GM19099 (cell line): Measurements from ENCODE around the gene THTPA.

Experiments
- POLR2A ChIP-seq: IDR thresholded peaks from 3 replicates; pipeline ENCODE4 v1.6.1; 2011; ENCODE audit warnings: low read depth; ENCODE audit not compliant: insufficient read length; ENCODE audit errors: extremely low read depth

Gene THTPA

DNA sequence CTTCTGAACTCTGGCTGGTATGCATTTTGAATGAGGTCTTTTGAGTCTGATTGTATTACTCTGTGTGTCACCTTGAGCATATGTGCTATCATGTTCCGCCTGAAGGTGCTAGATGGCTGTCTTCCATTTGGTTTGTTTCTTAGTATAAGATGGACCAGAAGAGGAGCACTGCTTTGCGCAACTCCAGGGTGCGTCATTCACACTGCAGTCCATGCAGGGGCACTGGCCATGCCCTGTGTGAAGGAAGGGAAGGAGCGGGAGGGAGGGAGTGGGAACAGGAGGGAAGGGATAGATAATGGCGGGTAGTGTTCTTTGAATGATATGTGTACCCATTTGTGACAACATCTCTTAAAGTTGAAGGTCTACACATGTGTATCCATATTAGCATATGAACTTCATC, 12.7 kb upstream of the THTPA start:
- TF ChIP-seq POLR2A, result no peak

DNA sequence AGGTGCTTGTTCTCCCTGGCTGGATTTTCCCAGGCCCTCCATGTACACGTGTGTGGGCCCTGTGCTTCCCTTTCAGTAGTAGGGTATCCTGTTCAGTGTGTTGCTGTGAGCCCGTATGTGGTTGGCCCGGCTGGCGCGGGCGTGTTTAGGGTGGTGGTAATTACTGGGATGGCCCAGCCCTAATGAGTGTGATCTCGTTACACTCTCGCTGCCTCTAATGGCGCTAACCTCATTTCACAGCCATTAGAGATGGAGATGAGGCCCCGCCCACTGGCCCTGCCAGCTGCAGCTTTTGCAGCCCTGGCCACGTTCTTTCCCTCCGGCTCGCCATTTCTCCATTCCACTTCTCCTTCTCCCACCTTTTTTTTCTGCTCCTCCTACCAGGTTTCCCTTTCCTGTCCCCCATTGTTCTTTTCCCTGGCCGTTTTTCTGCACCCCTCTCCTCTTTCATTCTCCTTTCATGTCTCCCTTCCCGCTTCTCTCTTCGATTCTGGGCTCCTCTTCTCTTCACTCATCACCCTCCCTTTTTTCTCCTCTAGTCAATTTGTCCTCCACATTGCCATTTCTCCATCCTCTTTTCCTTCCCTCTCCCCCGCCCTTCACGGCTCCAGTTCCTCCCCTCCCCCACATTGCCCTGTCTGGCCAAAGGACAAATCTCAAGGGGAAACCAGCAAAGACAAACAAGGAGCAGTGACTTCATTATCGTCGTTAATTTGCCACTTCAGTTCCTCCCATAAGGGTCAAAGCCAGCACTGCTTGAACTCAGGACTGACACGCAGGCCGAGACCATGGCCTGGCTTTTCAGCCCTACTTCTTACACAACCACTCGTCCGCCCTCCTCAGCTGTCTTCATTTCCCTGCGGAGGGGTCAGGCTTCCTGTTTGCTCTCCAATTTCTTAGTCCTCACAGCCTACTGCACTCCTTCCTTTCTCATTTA, 11.3 kb upstream of the THTPA start:
- no peak for TF ChIP-seq POLR2A

DNA sequence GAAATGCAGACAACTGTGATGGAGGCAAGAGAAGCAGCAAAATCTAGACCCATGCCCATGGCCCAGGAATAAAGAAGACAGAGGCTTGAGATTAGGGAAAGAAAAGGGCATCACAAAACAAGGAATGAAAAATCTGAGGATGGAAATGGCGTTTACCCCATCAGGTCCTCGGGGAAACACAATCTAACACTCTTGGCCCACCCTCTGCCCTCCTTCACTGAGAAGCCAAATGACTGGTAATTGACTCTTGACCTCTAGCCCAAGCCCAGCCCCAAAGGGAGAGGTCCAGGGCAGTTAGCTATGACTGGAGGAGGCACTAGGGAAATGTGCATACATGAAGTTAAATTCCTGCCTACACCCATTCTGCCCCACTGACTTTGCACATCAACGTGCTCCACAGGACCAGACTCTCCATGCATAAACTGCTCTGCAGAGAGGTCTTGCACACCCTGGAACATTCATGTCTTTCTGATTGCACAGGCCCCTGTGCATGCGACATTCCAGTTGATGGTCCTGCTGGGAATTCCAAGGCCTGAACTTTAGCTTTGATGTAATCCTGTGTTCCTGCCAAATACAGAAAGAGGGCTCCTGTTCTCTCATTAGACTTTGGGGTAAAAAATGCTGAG, 10.2 kb upstream of the THTPA start:
- TF ChIP-seq POLR2A, result no peak

DNA sequence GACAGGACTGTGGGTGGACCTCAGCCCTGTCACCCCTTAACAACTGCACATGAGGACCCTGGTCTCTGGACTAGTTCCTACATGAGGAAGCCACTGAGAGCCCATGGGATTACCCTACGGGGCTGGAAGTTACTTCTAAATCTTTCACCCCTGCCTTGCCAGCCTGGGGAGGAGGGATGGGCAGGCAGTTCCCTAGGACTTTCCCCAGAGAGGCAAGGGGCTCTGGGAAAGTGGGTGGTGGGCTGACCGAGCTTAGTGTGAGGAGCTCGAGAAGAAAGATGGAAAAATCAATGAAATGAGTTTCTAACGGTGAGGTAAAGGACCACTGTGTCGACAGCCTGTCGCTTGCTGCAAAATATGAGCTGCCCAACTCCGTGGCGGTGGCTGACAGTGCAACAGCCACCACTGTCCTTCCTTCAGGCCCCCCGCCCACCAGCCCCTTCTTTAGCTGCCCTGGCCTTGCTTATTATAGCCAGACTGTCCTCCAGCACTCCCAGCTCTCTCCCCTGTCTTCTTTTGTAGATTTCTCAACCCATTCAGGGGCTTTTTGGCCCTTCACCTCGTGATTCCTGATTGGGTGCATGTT, 9.5 kb upstream of the THTPA start:
- TF ChIP-seq POLR2A, result no peak

DNA sequence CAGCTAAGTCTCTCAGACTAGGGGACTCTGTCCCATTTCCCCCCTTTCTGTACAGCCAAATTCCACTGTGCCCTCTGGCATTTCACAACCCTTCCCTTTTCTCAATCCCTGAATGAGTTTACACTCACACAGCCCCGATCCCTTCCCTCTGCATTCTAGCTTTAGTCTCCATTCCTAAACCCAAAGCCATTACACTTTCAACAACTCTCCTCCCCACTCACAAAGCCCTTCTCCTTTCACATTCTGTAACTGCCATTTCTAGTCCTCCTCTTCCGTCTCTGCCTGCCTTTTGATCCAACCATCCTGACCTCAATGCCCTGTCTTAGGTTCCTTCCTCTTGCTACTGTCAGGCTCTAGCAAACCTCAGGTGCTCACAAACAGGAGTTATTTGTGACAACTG, 8.1 kb upstream of the THTPA start:
- no peak for TF ChIP-seq POLR2A

DNA sequence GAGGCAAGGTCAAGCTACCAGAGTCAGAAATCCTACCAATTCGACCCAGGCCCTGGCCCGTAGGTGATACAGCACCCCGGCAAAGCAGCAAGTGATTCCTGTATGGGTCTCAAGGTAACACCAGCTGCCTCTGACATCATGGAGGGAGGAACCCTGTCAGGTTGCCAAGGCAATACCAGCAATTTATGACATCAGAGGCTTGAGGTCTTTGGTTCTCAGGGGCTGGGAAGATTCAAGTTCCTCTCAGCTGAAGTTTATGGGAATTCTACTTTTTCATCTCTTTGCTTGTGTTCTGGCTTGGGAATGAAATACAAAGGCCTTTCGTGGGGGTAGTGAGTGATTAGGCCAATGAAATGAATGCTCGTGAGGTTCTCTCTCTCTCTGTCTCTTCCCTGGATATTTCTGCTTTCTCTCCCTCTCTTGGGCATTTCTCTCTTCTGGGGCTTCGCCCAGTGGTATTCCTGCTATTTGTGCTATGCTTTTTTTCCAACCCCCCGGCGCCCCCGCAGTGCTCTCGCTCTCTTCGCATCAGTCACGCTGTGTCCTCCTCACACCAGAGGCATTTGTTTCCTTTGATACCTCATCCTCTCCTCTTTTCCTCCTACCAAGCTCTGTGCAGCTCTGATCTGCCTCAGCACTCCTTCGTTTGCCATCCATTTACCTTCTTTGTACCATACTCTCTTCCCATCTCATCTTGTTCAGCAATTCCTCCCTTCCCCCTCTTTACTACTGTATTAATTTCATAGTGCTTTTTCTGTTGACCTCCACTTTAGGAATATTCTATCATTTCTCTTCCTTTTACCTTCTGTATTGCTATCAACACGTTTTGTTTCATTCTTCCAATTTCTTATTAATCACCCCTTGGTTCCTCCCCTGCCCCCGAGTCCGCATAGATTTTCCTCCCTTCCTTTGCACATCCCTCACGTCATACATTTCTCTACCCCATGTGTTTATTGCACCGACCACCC, 7.4 kb upstream of the THTPA start:
- no peak for TF ChIP-seq POLR2A

DNA sequence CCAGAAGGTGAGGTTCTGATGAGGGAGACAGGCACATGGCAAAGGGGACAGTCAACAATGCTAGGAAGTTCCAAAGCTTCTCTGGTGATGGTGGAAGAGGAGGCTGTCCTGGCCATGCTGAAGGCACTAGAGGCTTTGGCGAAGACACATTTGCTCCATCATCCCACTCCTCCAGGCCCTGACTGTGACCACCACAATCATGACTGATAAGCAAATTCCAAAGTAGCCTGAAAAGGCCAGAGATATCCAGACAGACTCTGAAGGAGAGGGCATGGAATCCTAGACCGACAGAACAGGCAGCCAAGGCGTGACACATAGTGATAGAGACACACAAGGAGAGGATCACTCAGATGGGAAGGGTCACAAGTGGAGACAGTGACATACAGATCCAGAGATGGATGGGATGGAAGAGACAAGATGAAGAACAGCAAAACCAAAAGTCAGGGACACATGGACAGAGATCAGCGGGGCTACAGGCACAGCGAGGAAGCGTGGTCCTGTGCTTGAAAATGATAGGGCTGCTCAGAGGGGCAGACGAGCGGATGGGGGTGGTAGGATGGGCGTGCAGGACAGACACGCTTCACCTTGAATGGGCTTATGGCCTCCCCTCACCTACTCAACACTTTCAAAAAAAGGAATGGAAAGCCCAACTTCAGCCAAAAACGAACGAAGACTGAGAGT, 5.8 kb upstream of the THTPA start:
- TF ChIP-seq POLR2A, result no peak

DNA sequence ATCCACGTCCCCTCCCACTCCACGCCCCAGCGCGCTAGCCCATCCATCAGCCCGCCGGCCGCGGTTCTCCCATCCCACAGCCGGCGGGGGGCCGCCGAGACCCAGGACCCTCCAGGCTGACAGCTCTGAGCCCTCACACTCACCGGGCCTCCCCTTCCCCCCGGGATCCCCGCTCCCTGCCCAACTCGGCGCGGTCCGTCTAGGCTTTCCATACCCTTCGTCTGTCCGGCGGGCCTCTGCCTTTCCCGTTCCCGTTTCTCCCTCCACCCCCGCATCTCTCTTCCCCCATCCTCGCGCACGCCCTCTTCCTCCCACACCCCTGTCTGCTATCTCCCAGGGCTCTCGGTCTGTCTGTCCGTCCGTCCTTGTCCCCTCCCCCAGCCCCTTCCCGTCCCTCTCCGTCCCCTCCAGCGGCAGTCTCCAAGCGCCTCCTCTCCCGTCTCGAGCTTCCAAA, 5.2 kb upstream of the THTPA start:
- TF ChIP-seq POLR2A, result no peak

DNA sequence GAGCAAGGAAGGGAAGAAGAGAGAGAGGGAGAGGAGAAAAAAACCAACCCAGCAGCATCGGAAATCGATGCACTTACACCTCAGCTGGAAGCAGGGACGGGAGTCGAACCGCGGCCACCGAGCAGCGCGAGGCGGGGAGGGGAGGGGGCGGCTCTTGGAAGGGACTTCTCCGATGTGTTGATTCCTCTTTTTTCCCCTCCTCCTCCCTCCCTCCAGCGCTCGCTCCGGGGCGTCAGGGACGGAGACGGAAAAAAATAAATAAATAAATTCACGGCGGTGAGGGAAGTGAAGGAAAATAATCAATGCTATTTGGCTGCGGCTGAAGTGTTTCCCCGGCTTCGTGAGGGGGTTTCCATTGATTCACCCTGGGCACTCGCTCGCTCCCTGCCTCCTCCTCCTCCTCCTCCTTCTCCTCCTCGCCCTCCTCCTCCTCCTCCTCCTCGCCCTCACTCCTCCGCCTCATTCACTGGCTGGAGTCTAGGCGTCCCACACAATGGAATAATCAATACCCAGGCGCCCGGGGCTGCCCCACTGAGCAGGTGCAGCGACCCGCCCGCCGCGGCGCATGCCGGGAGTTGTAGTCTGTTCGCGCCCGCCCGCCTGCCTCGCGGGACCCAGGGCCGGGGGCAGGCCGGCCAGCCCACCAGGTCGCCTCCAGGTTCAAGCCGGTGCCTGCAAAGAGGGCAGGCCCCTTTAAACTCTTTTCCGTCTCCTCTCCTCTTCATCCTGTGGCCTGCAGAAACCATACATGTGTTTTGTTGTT, 4.6 kb upstream of the THTPA start, which contains the start of gene ZFHX2:
ZFHX2 (minus strand) TSS at position 500 of the 763 bp plus-strand sequence. CDS start 16,440 bp downstream, outside the sequence.
- peak; percentile 59 for TF ChIP-seq POLR2A

DNA sequence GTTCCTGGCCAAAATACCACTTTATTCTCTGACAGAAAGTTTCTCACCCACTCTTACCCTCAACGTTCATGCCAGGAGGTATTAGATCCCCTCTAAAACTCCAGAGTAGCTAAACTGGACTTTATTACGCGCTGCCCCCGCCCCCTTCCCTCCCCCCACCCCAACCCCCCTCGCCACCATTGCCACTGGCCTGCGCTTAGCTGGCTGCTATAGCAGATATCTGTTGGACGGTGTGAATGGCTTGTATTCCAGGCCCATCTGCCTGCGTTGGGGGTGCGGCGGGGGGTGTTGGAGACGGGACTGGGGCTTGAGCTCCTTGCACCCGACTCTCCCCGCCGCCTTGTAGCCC, 564 bp upstream of the THTPA start:
- TF ChIP-seq POLR2A, result no peak

DNA sequence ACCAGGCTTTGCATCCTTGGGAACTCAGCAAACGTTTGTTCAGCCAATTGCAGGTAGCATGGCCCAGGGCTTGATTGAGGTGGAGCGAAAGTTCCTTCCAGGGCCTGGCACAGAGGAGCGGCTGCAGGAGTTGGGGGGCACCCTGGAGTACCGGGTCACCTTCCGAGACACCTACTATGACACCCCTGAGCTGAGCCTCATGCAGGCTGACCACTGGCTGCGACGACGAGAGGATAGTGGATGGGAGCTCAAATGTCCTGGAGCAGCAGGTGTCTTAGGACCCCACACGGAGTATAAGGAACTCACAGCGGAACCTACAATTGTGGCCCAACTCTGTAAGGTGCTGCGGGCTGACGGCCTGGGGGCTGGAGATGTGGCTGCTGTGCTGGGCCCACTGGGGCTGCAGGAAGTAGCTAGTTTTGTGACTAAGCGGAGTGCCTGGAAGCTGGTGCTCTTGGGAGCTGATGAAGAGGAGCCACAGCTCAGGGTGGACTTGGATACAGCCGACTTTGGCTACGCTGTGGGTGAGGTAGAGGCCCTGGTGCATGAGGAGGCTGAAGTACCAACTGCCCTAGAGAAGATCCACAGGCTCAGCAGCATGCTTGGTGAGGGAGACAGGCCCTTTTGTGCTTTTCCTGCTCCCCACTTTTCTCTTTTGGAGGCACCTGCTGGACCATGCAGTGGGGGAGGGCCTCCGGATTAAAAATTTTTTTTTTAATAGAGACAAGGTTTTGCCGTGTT, 799 bp downstream of the THTPA start:
- TF ChIP-seq POLR2A, result peak; percentile 30

DNA sequence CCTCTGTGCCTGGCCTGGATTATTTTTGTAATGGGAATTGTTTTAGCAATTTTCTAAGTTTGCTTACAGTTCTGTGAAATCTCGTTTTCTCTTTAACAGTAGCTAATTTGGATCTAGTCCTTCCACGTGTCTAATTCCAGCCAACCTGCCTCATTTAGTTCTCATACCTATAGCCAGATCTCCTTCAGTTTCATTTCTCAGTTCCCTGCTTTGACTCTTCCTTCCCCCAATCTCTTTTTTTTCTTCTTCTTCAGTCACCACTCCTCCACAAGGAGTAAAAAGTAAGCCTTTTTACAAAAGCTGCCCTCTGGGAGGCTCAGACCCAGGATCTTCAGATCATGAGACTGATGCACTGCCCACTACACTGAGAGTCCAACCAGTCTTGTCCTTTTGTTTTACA, 1.4 kb downstream of the THTPA start:
- no peak for TF ChIP-seq POLR2A

DNA sequence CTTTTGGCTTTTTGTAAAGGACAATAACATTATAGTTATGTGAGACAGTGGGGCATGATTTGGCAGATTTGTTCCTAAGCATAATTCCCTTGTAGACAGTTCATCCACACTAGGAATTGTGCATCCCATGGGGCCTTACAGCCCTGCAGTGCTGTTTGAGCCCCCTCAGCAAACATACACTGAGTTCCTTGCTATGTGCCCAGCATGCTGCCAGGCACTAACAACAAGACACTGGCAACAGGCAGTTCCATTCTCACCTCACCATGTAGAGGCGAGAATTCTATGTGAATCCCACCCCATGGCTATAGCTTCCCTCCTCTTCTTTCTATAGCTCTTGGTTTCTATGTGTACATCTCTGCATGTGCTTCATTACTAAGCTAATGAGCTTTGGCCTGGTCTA, 1.9 kb downstream of the THTPA start:
- TF ChIP-seq POLR2A, result no peak

DNA sequence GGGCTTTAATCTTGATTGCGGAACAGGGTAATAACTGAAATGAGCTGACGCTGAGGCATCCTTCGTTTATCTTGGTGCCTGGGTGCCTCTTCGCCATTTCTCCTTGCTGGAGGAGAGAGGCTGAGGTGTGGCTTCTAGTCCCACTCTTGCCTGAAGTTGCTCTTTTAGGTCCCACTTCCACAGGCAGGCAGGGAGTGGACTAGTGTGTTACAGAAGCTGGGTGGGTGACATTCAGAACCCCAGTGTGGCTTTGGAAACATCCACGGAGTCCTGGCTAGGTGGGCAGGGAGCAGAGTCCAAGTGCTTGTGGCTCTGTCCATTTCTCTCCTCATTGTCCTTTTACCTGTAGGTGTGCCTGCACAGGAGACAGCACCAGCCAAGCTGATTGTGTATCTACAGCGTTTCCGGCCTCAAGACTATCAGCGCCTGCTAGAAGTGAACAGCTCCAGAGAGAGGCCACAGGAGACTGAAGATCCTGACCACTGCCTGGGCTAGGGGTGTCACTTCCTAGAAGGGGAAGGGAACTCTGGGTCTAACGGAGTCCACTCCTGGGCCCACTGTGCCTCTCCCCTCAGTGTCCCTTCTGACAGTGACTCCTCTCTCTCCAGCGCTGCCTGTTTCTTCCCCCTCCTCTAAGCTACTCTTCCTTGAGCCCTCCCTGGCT, 2.4 kb downstream of the THTPA start:
- TF ChIP-seq POLR2A, result no peak
